Measurements from ENCODE around the gene GPC2.

GPC2 gene

GRCh38 chr7:100166970-100167911 lies 9.9 kb downstream of the GPC2 start:
- no peak for DNase-seq

GRCh38 chr7:100166317-100166940 lies 10.8 kb downstream of the GPC2 start:
- no peak for DNase-seq

GRCh38 chr7:100163871-100164270 lies 13.3 kb downstream of the GPC2 start:
- no peak for DNase-seq

- DNase-seq = no peak
These were observed 14.1 kb downstream of the GPC2 start for GRCh38 chr7:100163006-100163531.

- DNase-seq = no peak
These were observed 17.1 kb downstream of the GPC2 start for GRCh38 chr7:100160067-100160466.

GRCh38 chr7:100159099-100159623 lies 18.0 kb downstream of the GPC2 start:
- no peak for DNase-seq

- peak; percentile 73 for DNase-seq
These were observed 18.7 kb downstream of the GPC2 start, which contains the start of gene TRAPPC14 for GRCh38 chr7:100158229-100159098. TRAPPC14 (minus strand) TSS chr7:100158723; CDS start chr7:100158499, 224 bp downstream.

- no peak for DNase-seq
These were observed 19.6 kb downstream of the GPC2 start for GRCh38 chr7:100157334-100158228.

- no peak for DNase-seq
These were observed 20.2 kb downstream of the GPC2 start for GRCh38 chr7:100157069-100157333.

GRCh38 chr7:100156331-100157068 lies 20.7 kb downstream of the GPC2 start:
- no peak for DNase-seq

- DNase-seq = no peak
These were observed 21.4 kb downstream of the GPC2 start for GRCh38 chr7:100155553-100156317.

GRCh38 chr7:100154651-100155491 lies 22.3 kb downstream of the GPC2 start:
- no peak for DNase-seq

GRCh38 chr7:100153708-100154535 lies 23.3 kb downstream of the GPC2 start:
- DNase-seq = no peak

- no peak for DNase-seq
These were observed 24.1 kb downstream of the GPC2 start for GRCh38 chr7:100152937-100153666.

GRCh38 chr7:100152404-100152803 lies 24.8 kb downstream of the GPC2 start:
- no peak for DNase-seq

- DNase-seq = peak; percentile 98
These were observed 28.4 kb downstream of the GPC2 start, which contains the start of gene LAMTOR4 for GRCh38 chr7:100148559-100149328. LAMTOR4 (plus strand) TSS chr7:100148918; CDS start chr7:100148973, 55 bp downstream.

GRCh38 chr7:100148225-100148558 lies 29.0 kb downstream of the GPC2 start:
- no peak for DNase-seq

Data from NCI-H2029 (cell line).